GM10248 (cell line): Measurements from ENCODE around the gene MEF2D.

Source experiments
- CTCF ChIA-PET: fragments of 300-600 bp; sonication (Branson Sonifier 250); formaldehyde crosslinking; extraction: SDS; loops from one replicate; lab custom pipeline; 2021; ENCODE audit warnings: antibody characterized with exemption; lab: Yijun Ruan, JAX
- POLR2A ChIA-PET: fragments of 350-650 bp; sonication (Branson Sonifier 250); formaldehyde crosslinking; extraction: SDS; loops from one replicate; lab custom pipeline; 2020; ENCODE audit warnings: antibody characterized with exemption; lab: Yijun Ruan, JAX
- DNase-seq: peaks from one replicate; pipeline ENCODE4 v3.0.0; 2012; ENCODE audit errors: extremely low spot score
- TF ChIP-seq, protein P1 (sequence below): IDR thresholded peaks from 2 replicates; pipeline ENCODE4 v1.5.1; 2012; ENCODE audit warnings: mild to moderate bottlenecking, low read depth; ENCODE audit errors: extremely low read depth, missing control alignments, control extremely low read depth

The MEF2D gene

GRCh38 chr1:156493154-156493631 lies 7.4 kb downstream of the MEF2D start:
- DNase-seq = no peak
- POLR2A ChIA-PET = interaction anchor here (5.6 kb wide), 1 partner anchor 7 kb away, joined by 59 read pairs; the partner anchor contains the start of gene MEF2D
- TF ChIP-seq, protein P1, sequence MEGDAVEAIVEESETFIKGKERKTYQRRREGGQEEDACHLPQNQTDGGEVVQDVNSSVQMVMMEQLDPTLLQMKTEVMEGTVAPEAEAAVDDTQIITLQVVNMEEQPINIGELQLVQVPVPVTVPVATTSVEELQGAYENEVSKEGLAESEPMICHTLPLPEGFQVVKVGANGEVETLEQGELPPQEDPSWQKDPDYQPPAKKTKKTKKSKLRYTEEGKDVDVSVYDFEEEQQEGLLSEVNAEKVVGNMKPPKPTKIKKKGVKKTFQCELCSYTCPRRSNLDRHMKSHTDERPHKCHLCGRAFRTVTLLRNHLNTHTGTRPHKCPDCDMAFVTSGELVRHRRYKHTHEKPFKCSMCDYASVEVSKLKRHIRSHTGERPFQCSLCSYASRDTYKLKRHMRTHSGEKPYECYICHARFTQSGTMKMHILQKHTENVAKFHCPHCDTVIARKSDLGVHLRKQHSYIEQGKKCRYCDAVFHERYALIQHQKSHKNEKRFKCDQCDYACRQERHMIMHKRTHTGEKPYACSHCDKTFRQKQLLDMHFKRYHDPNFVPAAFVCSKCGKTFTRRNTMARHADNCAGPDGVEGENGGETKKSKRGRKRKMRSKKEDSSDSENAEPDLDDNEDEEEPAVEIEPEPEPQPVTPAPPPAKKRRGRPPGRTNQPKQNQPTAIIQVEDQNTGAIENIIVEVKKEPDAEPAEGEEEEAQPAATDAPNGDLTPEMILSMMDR = no peak
- CTCF ChIA-PET = interaction anchor here (1.3 to 17.2 kb wide), 3 partner anchors 4 to 33 kb away, joined by 4 to 373 read pairs (median 373); partner anchors contain the start of gene MEF2D

- CTCF ChIA-PET = interaction anchor here (1.3 to 17.2 kb wide), 5 partner anchors 4 to 99 kb away, joined by 4 to 373 read pairs (median 7); partner anchors contain the start of genes MEF2D and NAXE
- TF ChIP-seq, protein P1 = no peak
- no peak for DNase-seq
- POLR2A ChIA-PET = interaction anchor here (1.0 to 5.6 kb wide), 3 partner anchors 7 to 35 kb away, joined by 3 to 59 read pairs (median 15); partner anchors contain the start of gene MEF2D
Observed at GRCh38 chr1:156492591-156493080, 7.9 kb downstream of the MEF2D start.

DNA sequence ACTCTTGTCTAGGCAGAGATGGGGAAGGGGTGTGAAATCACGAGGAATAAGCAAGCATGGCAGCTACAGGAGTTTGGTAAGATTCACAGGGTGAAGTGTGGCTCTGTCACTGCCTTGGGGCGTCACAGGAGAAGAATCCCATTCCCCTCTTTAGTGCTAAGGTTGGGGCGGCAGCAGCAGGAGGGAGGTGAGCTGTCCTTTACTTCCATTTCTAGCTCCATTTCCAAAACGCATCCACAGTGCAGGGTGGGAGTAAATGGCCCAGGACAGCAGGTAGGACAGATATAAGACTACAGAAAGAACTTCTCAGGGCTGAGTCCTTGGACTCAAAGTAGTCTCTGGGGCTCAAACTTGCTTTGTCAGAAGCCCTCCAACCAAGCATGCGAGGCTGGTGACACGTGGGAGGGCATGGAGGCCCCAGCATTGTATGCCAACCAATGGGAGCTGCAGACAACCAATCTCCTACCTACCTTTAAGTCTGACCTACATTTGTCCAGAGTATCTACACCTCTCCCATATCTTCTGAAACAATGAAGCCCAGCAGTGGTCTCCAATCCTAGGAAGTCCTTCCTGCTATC lies 8.5 kb downstream of the MEF2D start:
- DNase-seq = no peak
- ChIA-PET CTCF (interaction anchor here (1.3 to 17.2 kb wide), 7 partner anchors 5 to 168 kb away, joined by 4 to 373 read pairs (median 7); partner anchors contain the start of genes MEF2D and NAXE), POLR2A (interaction anchor here (0.5 to 5.6 kb wide), 4 partner anchors 8 to 1317 kb away, joined by 3 to 59 read pairs (median 9); partner anchors contain the start of gene MEF2D)
- TF ChIP-seq, protein P1 = no peak

DNA sequence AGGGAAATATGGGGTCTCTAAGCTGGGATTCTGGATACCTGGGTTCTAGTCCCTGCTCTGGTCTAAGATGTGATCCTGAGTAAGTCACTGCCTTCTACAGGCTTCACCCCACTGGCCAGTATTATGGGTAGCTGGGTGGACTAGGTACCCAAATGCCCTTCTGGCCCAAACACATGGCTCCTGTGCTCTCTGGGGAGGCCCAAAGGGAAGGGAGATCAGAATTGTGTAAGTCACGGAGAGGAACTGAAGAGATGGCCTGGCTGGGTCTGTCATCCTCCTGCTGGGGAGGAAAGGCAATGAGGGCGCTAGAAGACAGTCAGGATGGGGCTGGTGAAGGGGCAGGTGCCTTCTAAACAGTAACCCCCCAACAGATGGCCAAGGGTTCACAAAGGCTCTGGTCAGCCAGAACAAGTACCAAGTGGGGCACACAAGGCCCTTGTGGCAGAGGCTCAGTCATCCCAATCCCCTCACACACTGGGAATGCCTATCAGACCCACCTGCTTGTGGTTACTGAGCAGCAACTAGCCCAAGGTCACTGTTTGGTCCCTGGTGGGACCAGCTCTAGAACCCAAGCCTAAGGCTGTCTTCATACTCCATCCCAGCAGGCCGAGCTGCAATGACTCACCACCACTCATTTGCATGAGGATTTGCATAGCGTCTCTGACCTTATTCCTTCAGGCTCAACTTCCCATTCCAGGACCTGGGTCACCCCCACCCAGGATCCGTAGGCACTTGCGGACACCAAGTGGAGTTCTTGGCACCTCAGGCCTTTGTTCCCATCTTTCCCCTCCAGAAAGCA lies 9.2 kb downstream of the MEF2D start:
- CTCF ChIA-PET = interaction anchor here (0.9 to 17.2 kb wide), 9 partner anchors 5 to 168 kb away, joined by 3 to 373 read pairs (median 5); partner anchors contain the start of genes MEF2D and NAXE
- TF ChIP-seq, protein P1 = no peak
- no peak for DNase-seq
- POLR2A ChIA-PET = interaction anchor here (1.0 to 5.6 kb wide), 4 partner anchors 8 to 34 kb away, joined by 3 to 59 read pairs (median 10); partner anchors contain the start of gene MEF2D

- CTCF ChIA-PET = interaction anchor here (0.9 to 17.2 kb wide), 9 partner anchors 4 to 169 kb away, joined by 3 to 373 read pairs (median 5); partner anchors contain the start of genes MEF2D and NAXE
- POLR2A ChIA-PET = interaction anchor here (0.7 to 5.6 kb wide), 5 partner anchors 9 to 346 kb away, joined by 4 to 59 read pairs (median 6); partner anchors contain the start of gene MEF2D
- TF ChIP-seq, protein P1 = no peak
- no peak for DNase-seq
Observed at GRCh38 chr1:156490401-156491032, 10.1 kb downstream of the MEF2D start.

DNA sequence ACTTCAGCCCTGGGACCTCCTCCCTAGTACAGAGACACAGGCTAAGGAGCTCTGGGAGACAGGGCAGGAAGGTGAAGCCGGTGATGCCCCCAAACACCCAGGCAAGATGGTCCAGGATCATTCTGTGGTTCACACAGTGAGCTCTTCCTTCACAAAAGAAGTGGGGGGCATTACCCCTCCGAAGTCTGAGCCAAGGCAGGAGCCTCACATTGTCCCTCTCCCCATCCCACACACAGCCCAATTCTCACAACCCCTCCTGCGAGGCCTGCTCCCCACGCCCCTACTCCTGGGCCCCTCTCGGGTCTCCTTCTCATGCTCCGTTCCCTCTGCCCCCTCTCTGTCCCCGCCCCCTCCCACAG lies 10.7 kb downstream of the MEF2D start:
- ChIA-PET POLR2A (interaction anchor here (0.7 to 5.6 kb wide), 5 partner anchors 9 to 346 kb away, joined by 4 to 59 read pairs (median 6); partner anchors contain the start of gene MEF2D), CTCF (interaction anchor here (1.5 to 17.2 kb wide), 6 partner anchors 3 to 102 kb away, joined by 3 to 373 read pairs (median 10); partner anchors contain the start of genes MEF2D and NAXE)
- no peak for DNase-seq
- TF ChIP-seq, protein P1 = no peak
